ENCODE results near the gene PDZRN3.

PDZRN3 gene

GRCh38 chr3:73426606-73427005 is 198.1 kb downstream of the PDZRN3 start:
- TF ChIP-seq CTCF (IDR thresholded peaks at IDR 0.05; ENCODE audit: low read depth, low read length) = no peak
- no peak overlapping the region for H3K4me3 ChIP-seq (replicated peaks in 1 of 2; ENCODE audit: low read depth in 2 of 2, low read length in 2 of 2)
- DNase-seq (ENCODE audit: low read depth in 2 of 2) = no peak

DNA sequence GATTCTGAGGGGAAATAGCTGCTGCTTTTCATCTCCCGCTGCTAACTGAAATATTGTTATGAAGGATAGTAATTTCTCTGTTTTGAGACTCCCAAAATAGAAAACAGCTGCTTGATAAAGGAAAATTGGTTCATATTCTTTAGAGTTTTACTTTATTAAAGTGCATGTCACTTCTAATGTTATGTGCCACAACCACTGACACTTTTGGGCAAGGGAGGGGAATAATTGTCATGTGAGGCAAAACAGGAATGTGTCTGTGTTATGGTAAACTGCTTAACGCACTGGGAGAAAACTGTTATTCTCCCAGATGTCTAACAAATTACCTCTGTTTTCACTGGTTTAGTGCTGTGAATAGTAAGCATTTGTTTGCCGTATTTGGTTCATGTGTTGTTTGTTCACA is 201.6 kb downstream of the PDZRN3 start:
- TF ChIP-seq CTCF (IDR thresholded peaks at IDR 0.05; ENCODE audit: low read depth, low read length) = no peak
- no peak overlapping the region for H3K4me3 ChIP-seq (replicated peaks in 1 of 2; ENCODE audit: low read depth in 2 of 2, low read length in 2 of 2)
- DNase-seq (ENCODE audit: low read depth in 2 of 2) = no peak

DNA sequence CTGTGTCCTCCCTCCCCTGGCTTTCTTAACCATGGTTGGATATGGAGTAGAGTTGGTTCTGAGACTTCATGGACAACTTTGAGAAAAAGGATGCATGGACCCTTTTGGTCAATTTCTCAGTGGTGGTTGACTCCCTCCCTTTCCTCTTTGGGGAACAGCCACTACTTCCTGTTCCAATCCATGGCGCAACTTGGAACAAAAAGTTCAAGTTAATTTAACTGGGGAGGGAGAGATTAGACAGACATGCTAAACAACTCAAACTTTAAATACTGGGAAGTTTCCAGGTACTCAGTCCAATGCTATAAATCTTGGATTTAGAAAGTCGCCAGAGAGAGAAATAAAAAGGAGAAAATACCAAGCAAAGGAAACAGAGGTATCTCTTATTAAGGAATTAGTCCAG is 202.2 kb downstream of the PDZRN3 start:
- DNase-seq (ENCODE audit: low read depth in 2 of 2) = peak in 1 of 2 donors; percentile 36
- no peak for TF ChIP-seq CTCF (IDR thresholded peaks at IDR 0.05; ENCODE audit: low read depth, low read length)
- H3K4me3 ChIP-seq (replicated peaks in 1 of 2; ENCODE audit: low read depth in 2 of 2, low read length in 2 of 2) = no peak overlapping the region

DNA sequence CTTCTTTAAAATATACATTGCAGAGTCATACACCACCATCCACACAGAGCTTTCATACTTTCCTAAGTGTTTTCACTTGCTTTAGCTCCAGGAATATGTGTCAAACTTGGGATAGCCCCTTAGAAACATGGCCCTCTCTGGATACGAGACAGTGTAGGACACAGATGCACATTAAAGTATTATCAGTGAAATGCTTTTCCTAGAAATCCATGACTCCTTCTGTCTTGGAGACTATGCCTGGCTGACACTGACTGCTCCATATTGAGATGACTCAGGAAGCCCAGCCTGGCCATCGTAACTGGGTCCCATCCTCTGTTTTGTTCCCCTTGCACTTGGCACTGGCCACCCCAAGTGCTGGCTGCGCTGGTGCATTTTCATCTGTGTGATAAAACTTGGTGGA is 204.8 kb downstream of the PDZRN3 start:
- no peak overlapping the region for H3K4me3 ChIP-seq (replicated peaks in 1 of 2; ENCODE audit: low read depth in 2 of 2, low read length in 2 of 2)
- no peak for DNase-seq (ENCODE audit: low read depth in 2 of 2)
- no peak for TF ChIP-seq CTCF (IDR thresholded peaks at IDR 0.05; ENCODE audit: low read depth, low read length)

GRCh38 chr3:73419179-73419803 is 205.4 kb downstream of the PDZRN3 start:
- H3K4me3 ChIP-seq (replicated peaks in 1 of 2; ENCODE audit: low read depth in 2 of 2, low read length in 2 of 2) = no peak overlapping the region
- DNase-seq (ENCODE audit: low read depth in 2 of 2) = peak; percentile 42 to 59
- TF ChIP-seq CTCF (IDR thresholded peaks at IDR 0.05; ENCODE audit: low read depth, low read length) = peak; percentile 21

DNA sequence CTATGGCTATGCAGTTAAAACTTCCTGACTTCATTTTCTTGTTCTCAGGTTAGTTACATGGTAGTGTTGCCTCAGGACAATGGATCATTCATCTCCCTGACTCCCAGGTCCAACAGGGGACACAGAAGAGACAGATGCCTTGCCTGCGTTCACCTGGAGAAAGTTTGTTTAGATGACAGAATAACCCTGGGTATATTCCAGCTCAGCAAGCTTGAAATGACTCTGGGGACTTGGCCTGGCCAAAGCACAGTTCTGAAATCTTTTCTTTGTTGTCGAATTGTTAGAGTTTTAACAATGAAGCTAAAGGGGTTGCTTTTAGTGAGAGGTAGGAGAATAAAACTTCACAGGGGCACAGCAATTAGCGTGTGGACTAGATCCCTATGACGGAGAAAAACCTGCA is 206.1 kb downstream of the PDZRN3 start:
- no peak for DNase-seq (ENCODE audit: low read depth in 2 of 2)
- no peak for TF ChIP-seq CTCF (IDR thresholded peaks at IDR 0.05; ENCODE audit: low read depth, low read length)
- no peak overlapping the region for H3K4me3 ChIP-seq (replicated peaks in 1 of 2; ENCODE audit: low read depth in 2 of 2, low read length in 2 of 2)

GRCh38 chr3:73415118-73415517 is 209.6 kb downstream of the PDZRN3 start:
- no peak for DNase-seq (ENCODE audit: low read depth in 2 of 2)
- TF ChIP-seq CTCF (IDR thresholded peaks at IDR 0.05; ENCODE audit: low read depth, low read length) = no peak
- H3K4me3 ChIP-seq (replicated peaks in 1 of 2; ENCODE audit: low read depth in 2 of 2, low read length in 2 of 2) = no peak overlapping the region

Measured in cardiac fibroblast (primary cell).